ENCODE results near the gene KIR2DL1. TPM values are rescaled to one million over a fixed set of nuclear protein-coding genes. Genes with fewer than 3 reads are reported as not detected.
"Not testable (repeated sequence)": the region's sequence is repeated elsewhere in the genome, so short reads cannot be mapped to it uniquely, and the experiment has no call there.

Gene KIR2DL1
- total RNA-seq, 2 experiments from 2014 or later = not detected

DNA sequence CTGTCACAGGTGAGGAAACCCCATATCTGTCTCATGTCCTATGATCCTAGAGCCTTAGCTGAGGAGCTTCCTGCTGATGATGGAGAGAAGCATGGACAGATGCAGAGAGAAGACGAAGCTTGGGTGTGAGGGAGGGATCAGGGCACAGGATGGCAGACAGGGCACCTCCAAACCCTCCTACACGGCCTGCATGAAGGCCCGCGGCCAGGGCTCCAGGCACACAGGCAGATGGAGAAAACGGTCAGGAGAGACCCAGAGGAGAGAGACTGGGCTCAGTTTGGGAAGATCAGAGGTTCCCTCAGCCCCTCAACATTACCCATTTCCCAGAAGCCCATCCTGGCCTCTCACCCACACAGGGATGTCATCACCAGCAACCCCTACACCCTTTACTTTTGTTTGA lies 25.5 kb upstream of the KIR2DL1 start:
- intact Hi-C loops (cut with micrococcal nuclease); H3K4me3 Mint-ChIP-seq; CTCF ChIA-PET; POLR2A ChIA-PET; DNase-seq; H3K9me3 Mint-ChIP-seq; H3K4me1 Mint-ChIP-seq (ENCODE audit: low read depth); H3K27me3 Mint-ChIP-seq; H3K36me3 Mint-ChIP-seq; H3K27ac Mint-ChIP-seq: not testable (repeated sequence)

DNA sequence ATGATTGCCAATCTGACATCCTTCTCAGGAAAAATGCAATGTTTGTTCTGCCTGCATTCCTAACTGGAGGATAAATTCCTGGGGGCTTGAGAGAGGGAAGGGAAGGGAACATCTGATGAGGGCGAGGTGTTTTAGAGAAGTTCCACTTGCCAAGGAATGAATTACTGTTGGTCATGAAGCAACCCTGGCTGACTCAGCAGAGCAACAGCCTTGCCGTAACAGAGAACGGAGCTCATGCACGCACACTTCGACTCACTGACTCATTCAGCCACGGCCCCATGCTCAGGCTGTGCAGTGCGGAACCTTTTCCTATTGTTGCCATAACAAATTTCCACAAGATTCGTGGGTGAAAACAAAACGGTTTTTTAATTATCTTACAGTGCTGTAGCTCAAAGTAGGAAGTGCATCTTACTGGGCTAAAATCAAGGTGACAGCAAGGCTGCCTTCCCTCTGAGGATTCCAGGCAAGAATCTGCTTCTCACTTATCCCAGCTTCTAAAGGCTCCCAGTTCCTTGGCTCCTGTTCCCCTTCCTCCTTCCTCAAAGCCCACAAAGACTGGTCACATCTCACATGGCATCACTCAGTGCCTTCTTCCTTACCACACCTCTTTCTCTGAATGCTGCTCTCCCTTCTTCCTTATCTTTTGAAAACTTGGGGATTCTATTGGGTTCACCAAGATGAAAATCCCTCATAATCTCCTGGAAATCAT lies 21.8 kb upstream of the KIR2DL1 start:
- POLR2A ChIA-PET; H3K27ac Mint-ChIP-seq; H3K27me3 Mint-ChIP-seq; H3K4me3 Mint-ChIP-seq; DNase-seq; intact Hi-C loops (cut with micrococcal nuclease); H3K4me1 Mint-ChIP-seq (ENCODE audit: low read depth); CTCF ChIA-PET; H3K36me3 Mint-ChIP-seq; H3K9me3 Mint-ChIP-seq: not testable (repeated sequence)

DNA sequence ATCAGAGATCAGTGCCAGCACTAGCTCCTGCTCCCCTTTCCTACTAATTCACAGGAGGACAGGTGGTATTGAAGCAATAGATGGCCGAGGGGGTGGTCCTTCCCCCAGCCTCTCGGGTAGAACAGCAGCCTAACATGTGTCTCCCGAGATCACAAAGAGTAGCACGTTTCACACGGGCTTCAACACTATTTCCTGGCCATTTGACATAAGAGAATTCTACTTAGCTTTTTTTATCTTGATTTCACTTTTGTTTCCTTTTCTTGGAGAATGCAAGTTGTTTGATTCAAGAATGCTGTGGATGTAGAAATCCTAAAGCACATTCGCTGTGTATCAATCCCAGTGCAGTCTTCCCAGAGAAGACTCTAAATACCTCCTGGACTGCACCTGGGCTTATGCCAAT lies 19.3 kb upstream of the KIR2DL1 start:
- POLR2A ChIA-PET; H3K4me3 Mint-ChIP-seq; H3K36me3 Mint-ChIP-seq; H3K4me1 Mint-ChIP-seq (ENCODE audit: low read depth); H3K9me3 Mint-ChIP-seq; intact Hi-C loops (cut with micrococcal nuclease); H3K27ac Mint-ChIP-seq; CTCF ChIA-PET; DNase-seq; H3K27me3 Mint-ChIP-seq: not testable (repeated sequence)

DNA sequence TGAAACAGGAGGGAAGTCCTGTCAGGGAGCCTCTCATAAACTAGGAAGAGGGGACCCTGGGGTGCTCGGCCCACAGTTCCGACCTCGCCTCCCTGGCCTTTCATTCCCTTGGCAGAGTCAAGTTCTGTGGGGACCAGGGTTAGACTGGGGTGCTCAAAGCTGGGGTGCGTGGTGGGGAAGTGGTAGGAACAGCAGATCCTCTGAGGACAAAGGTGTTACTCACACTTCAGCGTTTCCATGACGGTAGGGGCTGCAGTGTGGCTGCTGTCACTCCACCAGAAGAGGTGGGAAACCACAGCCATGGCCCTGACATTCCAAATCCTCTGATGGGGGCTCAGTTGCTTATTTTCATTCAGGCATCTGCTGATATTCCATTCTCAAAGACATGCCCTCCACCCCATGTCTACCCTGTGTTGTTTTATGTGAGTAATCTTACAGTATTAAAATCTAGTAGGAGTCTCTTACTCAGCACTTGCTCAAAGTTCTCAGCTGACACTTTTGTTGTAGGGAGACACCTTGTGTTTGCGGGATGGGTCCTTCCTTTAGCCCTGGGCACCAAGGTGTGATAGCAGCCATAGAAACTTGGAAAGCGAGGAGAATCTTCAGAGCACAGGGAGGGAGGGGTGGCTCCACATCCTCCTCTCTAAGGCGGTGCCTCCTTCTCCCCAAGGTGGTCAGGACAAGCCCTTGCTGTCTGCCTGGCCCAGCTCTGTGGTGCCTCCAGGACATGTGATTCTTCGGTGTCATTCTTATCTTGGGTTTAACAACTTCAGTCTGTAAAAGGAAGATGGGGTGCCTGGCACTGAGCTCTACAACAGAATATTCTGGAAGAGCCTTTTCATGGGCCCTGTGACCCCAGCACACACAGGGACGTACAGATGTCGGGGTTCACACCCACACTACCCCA lies 13.1 kb upstream of the KIR2DL1 start:
- intact Hi-C loops (cut with micrococcal nuclease); H3K4me1 Mint-ChIP-seq (ENCODE audit: low read depth); H3K36me3 Mint-ChIP-seq; DNase-seq; H3K27ac Mint-ChIP-seq; H3K9me3 Mint-ChIP-seq; H3K27me3 Mint-ChIP-seq; POLR2A ChIA-PET; H3K4me3 Mint-ChIP-seq: not testable (repeated sequence)
- CTCF ChIA-PET = interaction anchor here (0.6 kb wide), 1 partner anchor 198 kb away, joined by 3 read pairs; no protein-coding TSS in a partner anchor

DNA sequence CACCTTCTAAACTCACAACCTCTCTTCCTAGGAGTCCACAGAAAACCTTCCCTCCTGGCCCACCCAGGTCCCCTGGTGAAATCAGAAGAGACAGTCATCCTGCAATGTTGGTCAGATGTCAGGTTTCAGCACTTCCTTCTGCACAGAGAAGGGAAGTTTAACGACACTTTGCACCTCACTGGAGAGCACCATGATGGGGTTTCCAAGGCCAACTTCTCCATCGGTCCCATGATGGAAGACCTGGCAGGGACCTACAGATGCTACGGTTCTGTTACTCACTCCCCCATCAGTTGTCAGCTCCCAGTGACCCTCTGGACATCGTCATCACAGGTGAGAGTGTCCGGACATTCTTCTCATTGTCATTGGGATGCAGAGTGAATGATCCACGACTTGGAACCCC lies 11.0 kb upstream of the KIR2DL1 start:
- H3K9me3 Mint-ChIP-seq; CTCF ChIA-PET; POLR2A ChIA-PET; H3K27ac Mint-ChIP-seq; H3K4me3 Mint-ChIP-seq; H3K27me3 Mint-ChIP-seq; H3K36me3 Mint-ChIP-seq; H3K4me1 Mint-ChIP-seq (ENCODE audit: low read depth); DNase-seq; intact Hi-C loops (cut with micrococcal nuclease): not testable (repeated sequence)

DNA sequence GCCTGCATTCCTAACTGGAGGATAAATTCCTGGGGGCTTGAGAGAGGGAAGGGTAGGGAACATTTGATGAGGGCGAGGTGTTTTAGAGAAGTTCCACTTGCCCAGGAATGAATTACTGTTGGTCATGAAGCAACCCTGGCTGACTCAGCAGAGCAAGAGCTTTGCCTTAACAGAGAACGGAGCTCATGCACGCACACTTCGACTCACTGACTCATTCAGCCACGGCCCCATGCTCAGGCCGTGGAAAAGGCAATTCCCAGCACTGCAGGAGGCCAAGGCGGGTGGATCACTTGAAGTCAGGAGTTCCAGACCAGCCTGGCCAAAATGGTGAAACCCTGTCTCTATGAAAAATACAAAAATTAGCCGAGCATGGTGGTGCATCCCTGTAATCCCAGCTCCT lies 5.4 kb upstream of the KIR2DL1 start:
- POLR2A ChIA-PET; intact Hi-C loops (cut with micrococcal nuclease); H3K27ac Mint-ChIP-seq; H3K4me1 Mint-ChIP-seq (ENCODE audit: low read depth); CTCF ChIA-PET; H3K27me3 Mint-ChIP-seq; H3K9me3 Mint-ChIP-seq; DNase-seq; H3K4me3 Mint-ChIP-seq; H3K36me3 Mint-ChIP-seq: not testable (repeated sequence)

DNA sequence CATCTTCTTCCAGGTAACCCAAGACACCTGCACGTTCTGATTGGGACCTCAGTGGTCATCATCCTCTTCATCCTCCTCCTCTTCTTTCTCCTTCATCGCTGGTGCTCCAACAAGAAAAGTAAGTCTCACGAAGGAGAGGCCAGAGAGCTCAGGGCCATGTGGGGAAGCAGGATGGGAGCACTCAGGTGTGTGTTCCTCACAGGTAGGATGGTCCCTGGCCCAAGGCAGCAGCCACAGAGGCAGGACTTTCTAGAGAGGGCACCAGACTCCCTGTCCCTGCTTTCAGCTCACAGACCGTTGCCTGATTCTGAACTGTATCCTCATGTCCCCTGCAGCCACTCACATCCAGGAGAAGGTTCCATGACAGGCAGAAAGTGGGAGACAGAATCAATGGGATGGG lies 3.1 kb upstream of the KIR2DL1 start:
- H3K9me3 Mint-ChIP-seq = not testable (repeated sequence)

DNA sequence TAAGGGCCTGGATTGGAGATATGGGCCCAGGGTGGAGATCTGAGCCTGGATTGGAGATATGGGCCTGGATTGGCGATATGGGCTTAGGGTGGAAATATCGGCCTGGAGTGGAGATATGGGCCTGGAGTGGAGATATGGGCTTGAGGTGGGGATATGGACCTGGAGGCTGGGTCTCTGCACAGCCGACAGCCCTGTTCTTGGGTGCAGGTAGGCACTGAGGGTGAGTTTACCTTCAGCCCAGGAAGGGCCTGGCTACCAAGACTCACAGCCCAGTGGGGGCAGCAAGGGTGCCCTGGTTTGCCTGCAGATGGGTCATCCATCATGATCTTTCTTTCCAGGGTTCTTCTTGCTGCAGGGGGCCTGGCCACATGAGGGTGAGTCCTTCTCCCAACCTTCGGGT lies 918 bp downstream of the KIR2DL1 start:
- H3K4me1 Mint-ChIP-seq (ENCODE audit: low read depth); H3K27ac Mint-ChIP-seq; H3K9me3 Mint-ChIP-seq; intact Hi-C loops (cut with micrococcal nuclease); DNase-seq; H3K36me3 Mint-ChIP-seq; H3K4me3 Mint-ChIP-seq; POLR2A ChIA-PET; H3K27me3 Mint-ChIP-seq; CTCF ChIA-PET: not testable (repeated sequence)

More for the DNA sequence above, 3.1 kb upstream of the KIR2DL1 start:
- intact Hi-C loops (cut with micrococcal nuclease); H3K4me3 Mint-ChIP-seq; DNase-seq; H3K27ac Mint-ChIP-seq; POLR2A ChIA-PET; H3K4me1 Mint-ChIP-seq (ENCODE audit: low read depth); CTCF ChIA-PET; H3K36me3 Mint-ChIP-seq; H3K27me3 Mint-ChIP-seq: not testable (repeated sequence)

DNA sequence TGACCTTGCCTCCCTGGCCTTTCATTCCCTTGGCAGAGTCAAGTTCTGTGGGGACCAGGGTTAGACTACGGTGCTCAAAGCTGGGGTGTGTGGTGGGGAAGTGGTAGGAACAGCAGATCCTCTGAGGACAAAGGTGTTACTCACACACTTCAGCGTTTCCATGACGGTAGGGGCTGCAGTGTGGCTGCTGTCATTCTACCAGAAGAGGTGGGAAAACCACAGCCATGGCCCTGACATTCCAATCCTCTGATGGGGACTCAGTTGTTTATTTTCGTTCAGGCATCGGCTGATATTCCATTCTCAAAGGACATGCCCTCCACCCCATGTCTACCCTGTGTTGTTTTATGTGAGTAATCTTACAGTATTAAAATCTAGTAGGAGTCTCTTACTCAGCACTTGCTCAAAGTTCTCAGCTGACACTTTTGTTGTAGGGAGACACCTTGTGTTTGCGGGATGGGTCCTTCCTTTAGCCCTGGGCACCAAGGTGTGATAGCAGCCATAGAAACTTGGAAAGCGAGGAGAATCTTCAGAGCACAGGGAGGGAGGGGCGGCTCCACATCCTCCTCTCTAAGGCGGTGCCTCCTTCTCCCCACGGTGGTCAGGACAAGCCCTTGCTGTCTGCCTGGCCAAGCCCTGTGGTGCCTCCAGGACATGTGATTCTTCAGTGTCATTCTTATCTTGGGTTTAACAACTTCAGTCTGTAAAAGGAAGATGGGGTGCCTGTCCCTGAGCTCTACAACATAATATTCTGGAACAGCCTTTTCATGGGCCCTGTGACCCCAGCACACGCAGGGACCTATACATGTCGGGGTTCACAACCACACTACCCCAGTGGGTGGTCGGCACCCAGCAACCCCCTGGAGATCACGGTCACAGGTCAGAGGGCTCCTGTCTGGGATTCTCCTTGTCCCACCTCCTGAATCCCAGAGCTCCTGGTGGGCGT lies 1.7 kb downstream of the KIR2DL1 start:
- CTCF ChIA-PET; POLR2A ChIA-PET; H3K4me1 Mint-ChIP-seq (ENCODE audit: low read depth); intact Hi-C loops (cut with micrococcal nuclease); H3K9me3 Mint-ChIP-seq; H3K27me3 Mint-ChIP-seq; H3K4me3 Mint-ChIP-seq; H3K36me3 Mint-ChIP-seq; H3K27ac Mint-ChIP-seq; DNase-seq: not testable (repeated sequence)

DNA sequence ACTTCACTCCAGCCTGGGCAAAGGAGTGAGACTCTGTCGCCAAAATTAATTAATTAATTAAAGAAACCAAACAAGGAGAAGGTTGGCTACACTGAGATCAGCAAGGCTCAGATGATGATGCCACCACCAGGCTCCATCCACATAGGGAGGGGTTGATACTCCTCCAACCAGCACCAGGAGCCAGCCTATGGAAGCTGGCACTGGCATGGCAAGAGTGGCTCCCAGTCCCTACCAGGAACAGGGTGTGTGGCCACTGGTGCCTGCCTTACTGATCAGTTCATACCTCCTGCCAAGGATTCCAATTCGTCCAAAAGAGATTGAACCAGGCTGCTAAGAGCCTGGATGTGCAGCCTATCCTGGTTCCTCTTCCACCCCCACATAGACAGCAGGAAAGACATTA lies 3.1 kb downstream of the KIR2DL1 start:
- H3K27ac Mint-ChIP-seq; H3K4me3 Mint-ChIP-seq; H3K36me3 Mint-ChIP-seq; H3K4me1 Mint-ChIP-seq (ENCODE audit: low read depth); H3K9me3 Mint-ChIP-seq; intact Hi-C loops (cut with micrococcal nuclease); H3K27me3 Mint-ChIP-seq; POLR2A ChIA-PET; CTCF ChIA-PET; DNase-seq: not testable (repeated sequence)

DNA sequence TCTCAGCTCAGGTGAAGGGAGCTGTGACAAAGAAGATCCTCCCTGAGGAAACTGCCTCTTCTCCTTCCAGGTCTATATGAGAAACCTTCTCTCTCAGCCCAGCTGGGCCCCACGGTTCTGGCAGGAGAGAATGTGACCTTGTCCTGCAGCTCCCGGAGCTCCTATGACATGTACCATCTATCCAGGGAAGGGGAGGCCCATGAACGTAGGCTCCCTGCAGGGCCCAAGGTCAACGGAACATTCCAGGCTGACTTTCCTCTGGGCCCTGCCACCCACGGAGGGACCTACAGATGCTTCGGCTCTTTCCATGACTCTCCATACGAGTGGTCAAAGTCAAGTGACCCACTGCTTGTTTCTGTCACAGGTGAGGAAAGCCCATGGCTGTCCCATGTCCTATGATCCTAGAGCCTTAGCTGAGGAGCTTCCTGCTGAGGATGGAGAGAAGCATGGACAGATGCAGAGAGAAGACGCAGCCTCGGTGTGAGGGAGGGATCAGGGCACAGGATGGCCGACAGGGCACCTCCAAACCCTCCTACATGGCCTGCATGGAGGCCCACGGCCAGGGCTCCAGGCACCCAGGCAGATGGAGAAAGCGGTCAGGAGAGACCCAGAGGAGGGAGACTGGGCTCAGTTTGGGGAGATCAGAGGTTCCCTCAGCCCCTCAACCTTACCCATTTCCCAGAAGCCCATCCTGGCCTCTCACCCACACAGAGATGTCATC lies 5.7 kb downstream of the KIR2DL1 start:
- CTCF ChIA-PET; H3K4me3 Mint-ChIP-seq; H3K36me3 Mint-ChIP-seq; H3K4me1 Mint-ChIP-seq (ENCODE audit: low read depth); H3K27me3 Mint-ChIP-seq; H3K9me3 Mint-ChIP-seq; POLR2A ChIA-PET; H3K27ac Mint-ChIP-seq; intact Hi-C loops (cut with micrococcal nuclease); DNase-seq: not testable (repeated sequence)

DNA sequence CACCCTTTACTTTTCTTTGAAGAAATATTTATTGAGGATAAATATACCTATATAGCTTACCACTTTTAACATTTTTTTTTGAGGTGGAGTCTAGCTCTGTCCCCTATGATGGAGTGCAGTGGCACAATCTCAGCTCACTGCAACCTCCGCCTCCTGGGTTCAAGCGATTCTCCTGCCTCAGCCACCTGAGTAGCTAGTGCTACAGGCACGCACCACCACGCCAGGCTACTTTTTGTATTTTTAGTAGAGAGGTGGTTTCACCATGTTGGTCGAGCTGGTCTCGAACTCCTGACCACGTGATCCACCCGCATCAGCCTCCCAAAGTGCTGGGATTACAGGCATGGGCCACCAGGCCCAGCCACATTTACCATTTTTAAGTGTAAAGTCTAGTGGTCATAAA lies 6.2 kb downstream of the KIR2DL1 start:
- H3K4me3 Mint-ChIP-seq; POLR2A ChIA-PET; H3K4me1 Mint-ChIP-seq (ENCODE audit: low read depth); H3K9me3 Mint-ChIP-seq; H3K27ac Mint-ChIP-seq; DNase-seq; H3K36me3 Mint-ChIP-seq; CTCF ChIA-PET; intact Hi-C loops (cut with micrococcal nuclease); H3K27me3 Mint-ChIP-seq: not testable (repeated sequence)

Data from activated CD4-positive, alpha-beta memory T cell treated with anti-CD3 and anti-CD28 coated beads for 36 hours (primary cell).